Limb (tissue), 2 donors: ENCODE results near the gene MOCS1.
"Not testable (repeated sequence)": the region's sequence is repeated elsewhere in the genome, so short reads cannot be mapped to it uniquely, and the experiment has no call there.

Experiments
- DNase-seq, 2 donors: peaks; one replicate each; pipeline ENCODE4 v3.0.0-alpha.2; 2016; ENCODE audit errors: extremely low spot score in 2 of 2

MOCS1 gene

GRCh38 chr6:39934131-39934757 is at the start of gene MOCS1:
Gene MOCS1 (minus strand): TSS chr6:39934462. CDS start chr6:39934417, 45 bp downstream.
- DNase-seq: peak; percentile 43 to 78

DNA sequence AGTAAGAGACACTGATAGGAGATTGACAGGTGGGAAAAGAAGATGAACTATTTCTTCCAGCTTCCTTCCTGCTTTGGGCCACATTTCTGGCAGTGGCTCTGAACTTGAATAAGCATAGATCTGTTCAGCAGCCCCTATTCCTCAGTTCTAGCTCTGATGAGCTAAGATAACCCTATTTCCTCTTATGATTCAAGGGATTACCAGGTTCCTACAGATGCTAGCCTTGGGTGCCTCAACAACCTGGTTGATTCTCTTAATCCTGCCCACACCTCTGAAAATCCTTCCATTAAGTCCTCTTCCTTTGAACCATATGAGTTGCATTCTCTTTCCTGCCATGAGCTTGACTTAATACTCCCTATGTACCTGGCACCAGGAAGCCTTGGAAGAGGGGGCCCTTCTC is 49.8 kb upstream of the MOCS1 start:
- no peak for DNase-seq

- DNase-seq: no peak
These were observed 48.9 kb upstream of the MOCS1 start for GRCh38 chr6:39983193-39983592.

DNA sequence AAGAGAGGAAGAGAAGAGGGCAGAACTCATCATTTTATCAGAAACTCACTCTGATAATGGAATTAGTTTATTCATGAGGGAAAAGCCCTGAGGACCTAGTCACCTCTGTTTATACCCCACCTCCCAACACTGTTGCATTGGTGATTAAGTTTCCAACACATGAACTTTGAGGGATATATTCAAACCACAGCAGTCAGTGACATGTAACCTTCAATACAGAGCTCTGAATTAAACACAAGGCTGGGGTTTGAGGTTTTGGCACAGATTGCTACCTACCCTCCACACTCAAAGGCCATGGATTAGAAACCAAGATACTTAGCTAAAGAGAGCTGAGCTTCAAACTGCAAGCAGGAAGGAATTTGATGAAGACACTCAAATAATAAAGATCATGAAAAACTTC is 48.5 kb upstream of the MOCS1 start:
- DNase-seq: no peak

GRCh38 chr6:39980839-39981580 is 46.7 kb upstream of the MOCS1 start:
- DNase-seq: peak; percentile 41 to 42

GRCh38 chr6:39979461-39980328 is 45.4 kb upstream of the MOCS1 start:
- DNase-seq: no peak

DNA sequence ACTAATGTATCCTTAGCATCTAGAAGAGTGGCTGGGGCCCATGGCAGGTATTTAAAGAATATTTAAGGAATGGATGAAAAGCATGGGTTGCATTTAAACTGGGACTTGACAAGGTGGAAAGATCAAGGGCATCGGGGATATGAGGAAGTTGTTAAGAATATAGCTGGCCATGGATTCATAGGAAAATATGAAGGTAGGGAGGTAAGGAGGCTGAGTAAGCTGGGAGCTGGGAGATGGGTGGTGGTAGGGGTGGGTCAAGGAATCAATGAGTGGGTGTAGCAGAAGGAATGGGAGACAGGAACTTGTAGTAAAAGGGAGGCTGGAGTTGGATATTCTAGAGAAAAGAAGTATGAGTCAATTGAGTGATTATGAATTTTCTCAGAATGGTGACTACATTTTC is 44.0 kb upstream of the MOCS1 start:
- DNase-seq: no peak

DNA sequence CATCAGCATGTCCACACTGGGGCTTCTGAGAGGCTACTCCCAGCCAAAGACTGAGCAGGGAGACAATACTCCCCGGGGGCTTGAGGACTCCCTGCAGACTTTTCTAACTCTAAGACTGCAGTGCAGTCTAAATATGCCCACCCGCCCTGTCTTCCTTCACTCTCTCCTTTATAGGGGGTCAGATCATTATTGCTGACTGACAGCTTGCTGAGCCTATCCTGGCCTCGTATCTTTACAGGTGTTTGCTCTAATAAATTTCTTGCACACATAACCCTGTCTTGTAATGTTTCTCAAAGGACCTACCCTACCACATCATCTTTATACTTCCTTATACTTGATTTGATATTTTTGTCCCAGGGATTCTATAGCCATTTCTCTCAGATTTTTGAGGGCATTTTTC is 39.4 kb upstream of the MOCS1 start:
- DNase-seq: no peak

DNA sequence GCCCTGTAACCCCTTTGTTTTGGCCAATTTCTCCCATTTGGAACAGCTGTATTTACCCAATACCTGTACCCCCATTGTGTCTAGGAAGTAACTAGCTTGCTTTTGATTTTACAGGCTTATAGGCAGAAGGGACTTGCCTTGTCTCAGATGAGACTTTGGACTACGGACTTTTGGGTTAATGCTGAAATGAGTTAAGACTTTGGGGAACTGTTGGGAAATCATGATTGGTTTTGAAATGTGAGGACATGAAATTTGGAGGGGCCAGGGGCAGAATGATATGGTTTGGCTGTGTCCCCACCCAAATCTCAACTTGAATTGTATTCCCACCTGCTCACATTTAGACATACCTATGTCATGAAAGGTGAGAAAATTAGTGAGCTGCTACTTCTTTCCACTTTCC is 38.5 kb upstream of the MOCS1 start:
- DNase-seq: not testable (repeated sequence)

GRCh38 chr6:39971131-39971530 is 36.9 kb upstream of the MOCS1 start:
- not testable (repeated sequence) for DNase-seq

- no peak for DNase-seq
These were observed 31.5 kb upstream of the MOCS1 start for GRCh38 chr6:39965751-39966150.

DNA sequence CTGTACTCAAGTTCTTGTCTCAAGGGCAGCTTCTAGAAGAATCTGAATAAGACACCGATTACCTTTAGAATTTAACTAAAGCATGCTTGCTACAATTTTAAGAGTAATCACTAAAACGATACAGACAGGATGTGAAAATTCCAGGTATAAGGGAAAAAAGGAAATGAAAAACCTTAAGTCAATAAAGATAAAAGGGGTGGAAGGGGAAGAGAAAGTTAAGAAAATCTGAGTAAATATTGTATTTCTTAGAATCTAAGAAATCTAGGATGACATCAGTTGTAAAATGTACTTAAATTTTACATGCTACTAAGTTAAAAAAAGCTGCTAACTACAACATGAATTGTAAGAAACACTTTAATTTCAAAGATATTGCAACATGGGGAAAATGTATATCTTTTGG is 30.3 kb upstream of the MOCS1 start:
- DNase-seq: no peak

DNA sequence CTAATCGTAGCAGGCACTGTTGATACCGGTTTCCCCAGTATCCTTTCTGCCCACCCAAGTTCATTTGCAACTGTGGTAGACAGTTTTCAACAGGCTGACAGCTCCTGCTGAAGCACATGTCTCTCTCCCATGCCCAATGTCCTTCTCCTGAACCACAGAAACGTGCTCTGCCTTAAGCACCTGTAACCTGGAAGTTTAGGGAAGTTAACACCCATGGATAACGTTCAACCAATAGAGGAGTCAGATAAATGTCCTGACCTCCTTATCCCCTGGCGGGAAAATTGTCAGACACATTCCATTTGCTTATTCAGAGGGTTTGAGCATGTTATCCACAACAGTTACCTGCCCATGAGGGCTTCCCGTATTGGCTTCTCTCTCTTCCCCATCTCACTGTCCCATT is 29.8 kb upstream of the MOCS1 start:
- DNase-seq: no peak

GRCh38 chr6:39962831-39963230 is 28.6 kb upstream of the MOCS1 start:
- no peak for DNase-seq

DNA sequence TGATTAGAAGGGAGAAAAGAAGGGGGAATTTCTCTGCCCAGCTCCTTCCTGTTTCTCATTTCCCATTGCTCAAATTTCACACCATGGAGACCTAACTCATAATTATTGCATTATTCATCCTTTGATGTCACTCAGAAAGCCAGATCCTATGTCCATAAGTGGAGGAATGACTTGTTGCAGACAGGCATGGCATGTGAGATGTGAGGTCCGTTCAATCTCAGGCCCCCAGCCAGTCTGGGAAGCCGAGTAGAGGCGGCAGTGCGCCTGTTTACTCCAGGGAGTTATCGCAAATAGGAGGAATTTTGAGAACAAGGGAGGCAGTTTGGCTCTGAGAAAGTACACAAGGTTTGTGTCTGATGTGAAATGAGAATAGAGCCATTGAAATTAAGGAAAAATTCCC is 26.9 kb upstream of the MOCS1 start:
- no peak for DNase-seq

- no peak for DNase-seq
These were observed 24.7 kb upstream of the MOCS1 start for GRCh38 chr6:39958947-39959346.

DNA sequence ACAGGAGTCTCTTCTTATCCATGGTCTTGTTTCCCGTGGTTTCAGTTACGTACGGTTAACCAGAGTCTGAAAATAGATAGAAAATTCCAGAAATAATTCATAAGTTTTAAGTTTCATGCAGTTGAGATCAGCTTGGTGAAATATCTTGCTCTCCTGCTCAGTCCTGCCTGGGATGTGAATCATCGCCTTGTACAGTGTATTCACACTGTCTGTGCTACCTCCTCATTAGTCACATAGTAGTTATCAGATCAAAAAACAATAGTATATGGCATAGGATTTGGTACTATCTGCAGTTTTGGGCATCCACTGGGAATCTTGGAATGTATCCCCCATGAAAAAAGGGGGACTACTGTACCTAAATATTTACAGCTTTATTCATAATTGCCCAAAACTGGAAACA is 22.7 kb upstream of the MOCS1 start:
- DNase-seq: no peak

- DNase-seq: no peak
These were observed 18.9 kb upstream of the MOCS1 start for GRCh38 chr6:39953076-39953618.

GRCh38 chr6:39952167-39952566 is 17.9 kb upstream of the MOCS1 start:
- DNase-seq: no peak

GRCh38 chr6:39951716-39952115 is 17.5 kb upstream of the MOCS1 start:
- no peak for DNase-seq

DNA sequence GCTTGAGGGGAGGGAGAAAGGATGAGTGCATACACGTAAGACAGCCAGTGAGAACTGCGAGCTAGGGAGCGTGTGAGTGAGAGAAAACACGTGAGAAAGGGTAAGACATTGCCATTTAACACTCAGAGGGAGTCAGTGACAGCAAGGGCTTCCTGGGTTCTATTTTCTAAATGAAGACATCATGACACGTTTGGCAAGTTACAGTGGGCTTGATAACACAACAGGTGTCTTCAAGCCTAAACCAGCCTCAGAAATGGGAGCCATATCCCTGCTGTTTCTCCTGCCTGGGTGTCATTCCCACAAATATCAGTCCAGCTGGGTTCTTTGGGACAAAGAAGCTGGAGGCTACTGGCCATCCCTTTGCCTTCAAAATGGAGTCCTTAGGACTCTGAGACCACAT is 16.9 kb upstream of the MOCS1 start:
- DNase-seq: no peak

DNA sequence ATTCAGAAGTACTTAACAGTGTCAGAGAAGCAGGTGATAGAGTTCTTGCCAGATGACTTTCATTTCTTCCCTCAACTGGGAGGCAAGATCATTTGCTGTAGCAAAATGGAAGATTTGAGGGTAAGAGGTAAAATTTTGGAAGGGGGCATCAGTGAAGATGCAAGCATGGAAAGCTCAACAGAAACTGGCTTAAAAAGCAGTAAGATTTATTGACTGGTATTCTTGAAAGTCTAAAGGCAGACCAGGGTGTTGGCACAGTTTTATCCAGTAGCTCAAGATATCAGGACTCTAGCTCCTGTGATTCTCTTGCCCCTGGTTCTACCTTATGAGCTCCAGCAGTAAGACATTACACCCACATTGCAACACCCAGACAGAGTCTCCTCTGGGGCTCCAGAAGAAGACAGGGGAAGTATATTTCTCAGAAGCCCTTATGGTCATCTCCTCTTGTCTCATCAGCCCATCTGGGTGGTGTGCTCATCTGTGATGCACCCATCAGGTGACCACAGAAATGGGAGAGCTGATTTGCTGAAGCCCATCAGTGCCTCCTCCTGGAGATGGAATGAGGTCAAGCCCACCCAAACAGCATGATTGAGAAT is 16.0 kb upstream of the MOCS1 start:
- no peak for DNase-seq
